NCI-H524 treated with DMSO at 0.1 percent for 48 hours (cell line): Measurements from ENCODE around the gene PFDN6.
A peak's percentile ranks its signal among the peaks of the same experiment; 100 is the strongest.

Experiments used
- DNase-seq: peaks from one replicate; lab custom pipeline; 2025; lab: John Stamatoyannopoulos, UW

Gene PFDN6

GRCh38 chr6:33295621-33296369 lies 6.4 kb downstream of the PFDN6 start:
- DNase-seq = no peak

GRCh38 chr6:33296797-33297405 lies 7.5 kb downstream of the PFDN6 start:
- DNase-seq = no peak

- DNase-seq = no peak
These were observed 8.1 kb downstream of the PFDN6 start for GRCh38 chr6:33297406-33297955.

GRCh38 chr6:33297956-33298772 lies 8.8 kb downstream of the PFDN6 start:
- no peak for DNase-seq

- no peak for DNase-seq
These were observed 9.4 kb downstream of the PFDN6 start, which contains the start of gene RGL2 for GRCh38 chr6:33298773-33299236. Gene RGL2 (minus strand): TSS chr6:33298942. CDS start chr6:33298610, 332 bp downstream.

- DNase-seq = peak; percentile 54
These were observed 10.0 kb downstream of the PFDN6 start for GRCh38 chr6:33299237-33299944.

- no peak for DNase-seq
These were observed 12.5 kb downstream of the PFDN6 start for GRCh38 chr6:33301877-33302276.

- DNase-seq = no peak
These were observed 14.8 kb downstream of the PFDN6 start for GRCh38 chr6:33304216-33304615.

GRCh38 chr6:33305052-33305451 lies 15.7 kb downstream of the PFDN6 start:
- DNase-seq = no peak

GRCh38 chr6:33306356-33306755 lies 17.0 kb downstream of the PFDN6 start:
- DNase-seq = no peak

GRCh38 chr6:33312361-33313104 lies 23.1 kb downstream of the PFDN6 start:
- no peak for DNase-seq

GRCh38 chr6:33313105-33313708 lies 23.8 kb downstream of the PFDN6 start:
- DNase-seq = no peak

- DNase-seq = no peak
These were observed 24.5 kb downstream of the PFDN6 start, which contains the start of gene TAPBP for GRCh38 chr6:33313709-33314514. Gene TAPBP (minus strand): TSS chr6:33314078. CDS start chr6:33314041, 37 bp downstream.

GRCh38 chr6:33314515-33314942 lies 25.1 kb downstream of the PFDN6 start:
- no peak for DNase-seq

- DNase-seq = no peak
These were observed 25.8 kb downstream of the PFDN6 start for GRCh38 chr6:33314943-33315792.

- no peak for DNase-seq
These were observed 26.6 kb downstream of the PFDN6 start for GRCh38 chr6:33315793-33316602.

GRCh38 chr6:33316603-33317418 lies 27.4 kb downstream of the PFDN6 start:
- DNase-seq = no peak
